GM13977 (cell line): ENCODE data around the gene SPCS1.

Experiments used
- DNase-seq: peaks from one replicate; pipeline ENCODE4 v3.0.0; 2012; ENCODE audit warnings: low spot score
- CTCF ChIP-seq: IDR thresholded peaks from 2 replicates; pipeline ENCODE4 v1.5.1; 2012; ENCODE audit warnings: mild to moderate bottlenecking, control low read depth; ENCODE audit not compliant: insufficient read depth; ENCODE audit errors: extremely low read depth, missing control alignments
- in situ Hi-C: fragments of 300-500 bp; cut with MboI; formaldehyde crosslinking; loops from one replicate; pipeline ENCODE4 v1.12.0; 2022; ENCODE audit warnings: low sequenced_read_pairs, low pct_unique_long_range_greater_than_20kb, mixed read lengths, inconsistent platforms; ENCODE audit not compliant: unreplicated experiment

Gene SPCS1

GRCh38 chr3:52704611-52705437, 1.1 kb upstream of the SPCS1 start:
- in situ Hi-C loops, result no loop called here
- peak; percentile 39 for DNase-seq
- no peak for TF ChIP-seq CTCF

- no peak for TF ChIP-seq CTCF
- DNase-seq, result no peak
- in situ Hi-C loops, result no loop called here
Measured at GRCh38 chr3:52705438-52705687, 543 bp upstream of the SPCS1 start.

- in situ Hi-C loops, result no loop called here
- DNase-seq, result peak; percentile 64
- TF ChIP-seq CTCF, result no peak
Measured at GRCh38 chr3:52707585-52707984, 1.7 kb downstream of the SPCS1 start.

GRCh38 chr3:52710512-52710911, 4.6 kb downstream of the SPCS1 start:
- TF ChIP-seq CTCF, result no peak
- DNase-seq, result peak; percentile 42
- in situ Hi-C loops, result no loop called here

- in situ Hi-C loops, result no loop called here
- TF ChIP-seq CTCF, result no peak
- DNase-seq, result no peak
Measured at GRCh38 chr3:52712291-52713212, 6.6 kb downstream of the SPCS1 start.

GRCh38 chr3:52714335-52715302, 8.7 kb downstream of the SPCS1 start:
- in situ Hi-C loops, result no loop called here
- TF ChIP-seq CTCF, result no peak
- DNase-seq, result no peak
